Caco-2 (cell line): Measurements from ENCODE around the gene AHNAK2. TPM values are rescaled to one million over a fixed set of nuclear protein-coding genes. Genes with fewer than 3 reads are reported as not detected.

Experiments
- BruUV-seq: library from RNA; stranded (reverse); fragments of 400-500 nt; replicated peaks from 2 replicates; lab custom pipeline; 2021; lab: Mats Ljungman, UMichigan
- CTCF ChIA-PET: fragments of 300-600 bp; sonication (Branson Sonifier 250); formaldehyde crosslinking; loops from one replicate; lab custom pipeline; 2022; ENCODE audit warnings: antibody characterized with exemption; lab: Charles Lee
- POLR2A ChIA-PET: fragments of 300-600 bp; sonication (Branson Sonifier 250); formaldehyde crosslinking; loops from one replicate; lab custom pipeline; 2022; ENCODE audit warnings: antibody characterized with exemption; lab: Charles Lee
- DNase-seq, 2 experiments: peaks; one replicate each; pipeline versions ENCODE4 v3.0.0 to v3.0.0-alpha.2; 2020 to 2022
- H3K27me3 ChIP-seq: replicated peaks from 2 replicates; pipeline ENCODE4 v1.6.0; 2011; ENCODE audit warnings: low read length; ENCODE audit not compliant: control insufficient read depth, insufficient read depth
- H3K36me3 ChIP-seq: 2 replicates; pipeline ENCODE4 v1.5.1; 2011; ENCODE audit warnings: low read length; ENCODE audit not compliant: control insufficient read depth, insufficient read depth
- H3K4me1 ChIP-seq: fragments of 250-450 bp; sonication (Bioruptor Pico); 2 replicates; pipeline ENCODE4 v1.5.1; 2020; ENCODE audit warnings: mild to moderate bottlenecking
- H3K4me3 ChIP-seq: 2 replicates; pipeline ENCODE4 v1.5.1; 2011; ENCODE audit warnings: low read depth, mild to moderate bottlenecking, control low read depth, low read length
- H3K9me3 ChIP-seq: fragments of 250-450 bp; sonication (Bioruptor Pico); 2 replicates; pipeline ENCODE4 v1.5.1; 2020; ENCODE audit warnings: mild to moderate bottlenecking, moderate library complexity
- H3K27ac Mint-ChIP-seq: one replicate; pipeline ENCODE4 v1.8.0; 2022; ENCODE audit warnings: mixed read lengths; ENCODE audit not compliant: unreplicated experiment
- H3K27me3 Mint-ChIP-seq: one replicate; pipeline ENCODE4 v1.8.0; 2022; ENCODE audit warnings: mixed read lengths; ENCODE audit not compliant: insufficient read depth, unreplicated experiment
- H3K36me3 Mint-ChIP-seq: one replicate; pipeline ENCODE4 v1.8.0; 2022; ENCODE audit warnings: mild to moderate bottlenecking, mixed read lengths; ENCODE audit not compliant: insufficient read depth, unreplicated experiment
- H3K4me1 Mint-ChIP-seq: one replicate; pipeline ENCODE4 v1.8.0; 2022; ENCODE audit warnings: low read depth, mixed read lengths; ENCODE audit not compliant: unreplicated experiment
- H3K4me3 Mint-ChIP-seq: one replicate; pipeline ENCODE4 v1.8.0; 2022; ENCODE audit warnings: mild to moderate bottlenecking, moderate library complexity, mixed read lengths; ENCODE audit not compliant: unreplicated experiment
- H3K9me3 Mint-ChIP-seq: one replicate; pipeline ENCODE4 v1.8.0; 2022; ENCODE audit warnings: mixed read lengths; ENCODE audit not compliant: unreplicated experiment
- CTCF ChIP-seq, 2 experiments: fragments of 200-600 bp in 1 of 2; IDR thresholded peaks; 1 replicate in 1 of 2; 2 replicates in 1 of 2; pipeline versions ENCODE4 v1.5.1 to v1.8.0; 2011 to 2022; ENCODE audit warnings: antibody characterized with exemption in 1 of 2, control low read depth in 1 of 2, inconsistent platforms in 1 of 2, low read depth in 1 of 2, low read length in 1 of 2, mild to moderate bottlenecking in 1 of 2, moderate library complexity in 1 of 2; ENCODE audit not compliant: insufficient read depth in 1 of 2, severe bottlenecking in 1 of 2, unreplicated experiment in 1 of 2
- intact Hi-C: fragments of 100-400 bp; cut with micrococcal nuclease; formaldehyde crosslinking; loops from one replicate; pipeline ENCODE4 v1.10.0; 2022; ENCODE audit not compliant: unreplicated experiment
- total RNA-seq: library from RNA; stranded (reverse); gene quantifications from 2 replicates; pipeline ENCODE4 v1.2.3, GENCODE V29; 2022

AHNAK2 gene
- total RNA-seq, 1 experiment from 2014 or later = 0.77 TPM

GRCh38 chr14:104964546-104964945 is 13.6 kb downstream of the AHNAK2 start:
- Histone ChIP-seq H3K36me3 (no peaks in the 10 kb centered on the region), H3K9me3 (no peaks in the 10 kb centered on the region), H3K4me3 (no peak overlapping the region), H3K27me3 (no peaks in the 10 kb centered on the region), H3K4me1 (no peaks in the 10 kb centered on the region)
- CTCF ChIA-PET = interaction anchor here (0.7 to 1.5 kb wide), 3 partner anchors 81 to 526 kb away, joined by 4 to 5 read pairs (median 5); no protein-coding TSS in a partner anchor
- no peak for DNase-seq
- Mint-ChIP-seq H3K4me3 (no peak overlapping the region), H3K27me3 (peaks cover 9% of the 10 kb centered on the region), H3K9me3 (no peaks in the 10 kb centered on the region), H3K4me1 (no peaks in the 10 kb centered on the region), H3K36me3 (no peaks in the 10 kb centered on the region), H3K27ac (no peak overlapping the region)
- POLR2A ChIA-PET = no interaction called here
- BruUV-seq = no TSS peak
- intact Hi-C loops = no loop called here
- no peak for TF ChIP-seq CTCF (IDR thresholded peaks at IDR 0.05; ENCODE audit: insufficient read depth in 1 of 2, low read depth in 1 of 2, low read length in 1 of 2, severe bottlenecking in 1 of 2, unreplicated experiment in 1 of 2)

- no peak for TF ChIP-seq CTCF (IDR thresholded peaks at IDR 0.05; ENCODE audit: insufficient read depth in 1 of 2, low read depth in 1 of 2, low read length in 1 of 2, severe bottlenecking in 1 of 2, unreplicated experiment in 1 of 2)
- H3K27ac Mint-ChIP-seq = no peak overlapping the region
- intact Hi-C loops = no loop called here
- ChIA-PET CTCF (no interaction called here), POLR2A (no interaction called here)
- H3K4me3 Mint-ChIP-seq = no peak overlapping the region
- H3K27me3 Mint-ChIP-seq = peaks cover 21% of the 10 kb centered on the region
- BruUV-seq = no TSS peak
- no peaks in the 10 kb centered on the region for H3K36me3 ChIP-seq
- no peaks in the 10 kb centered on the region for H3K4me1 ChIP-seq
- H3K27me3 ChIP-seq = no peaks in the 10 kb centered on the region
- H3K36me3 Mint-ChIP-seq = no peaks in the 10 kb centered on the region
- DNase-seq = no peak
- H3K4me1 Mint-ChIP-seq = no peaks in the 10 kb centered on the region
- no peaks in the 10 kb centered on the region for H3K9me3 ChIP-seq
- H3K4me3 ChIP-seq = no peak overlapping the region
- no peaks in the 10 kb centered on the region for H3K9me3 Mint-ChIP-seq
Observed at GRCh38 chr14:104957146-104958113, 20.7 kb downstream of the AHNAK2 start.

DNA sequence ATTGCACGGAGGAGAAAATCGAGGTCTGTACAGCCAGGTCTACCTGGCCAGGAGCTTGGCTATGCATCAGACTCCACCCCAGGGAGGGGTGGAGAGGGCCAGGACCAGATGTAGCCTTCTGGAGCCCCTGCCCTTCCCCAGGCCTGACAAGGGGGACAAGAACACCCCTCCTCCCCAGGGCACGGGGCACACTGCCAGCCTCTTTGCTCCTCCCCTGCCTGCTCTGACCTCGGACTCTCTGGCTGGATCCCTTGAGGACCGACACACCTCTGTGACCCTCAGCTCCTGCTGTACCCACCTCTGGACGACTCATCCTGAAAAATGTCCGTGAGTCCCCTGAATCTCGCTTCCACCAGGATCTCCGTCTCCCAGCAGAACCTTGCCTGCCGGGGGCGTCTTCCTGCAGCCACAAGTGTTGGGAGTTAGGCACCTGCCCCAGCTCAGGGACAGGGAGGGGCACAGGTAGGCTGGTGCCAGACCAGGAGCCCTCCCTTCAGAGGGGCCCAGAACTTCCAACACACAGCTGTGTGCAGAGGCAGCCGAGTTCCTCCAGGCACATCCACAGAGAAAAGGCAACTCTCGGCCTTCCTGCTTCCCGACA is 21.8 kb downstream of the AHNAK2 start:
- CTCF ChIA-PET = no interaction called here
- POLR2A ChIA-PET = no interaction called here
- intact Hi-C loops = no loop called here
- Mint-ChIP-seq H3K36me3 (no peaks in the 10 kb centered on the region), H3K4me1 (no peaks in the 10 kb centered on the region), H3K4me3 (no peak overlapping the region), H3K9me3 (no peaks in the 10 kb centered on the region), H3K27me3 (peaks cover 21% of the 10 kb centered on the region), H3K27ac (no peak overlapping the region)
- no peaks in the 10 kb centered on the region for H3K36me3 ChIP-seq
- no peak overlapping the region for H3K4me3 ChIP-seq
- no TSS peak for BruUV-seq
- no peaks in the 10 kb centered on the region for H3K27me3 ChIP-seq
- H3K9me3 ChIP-seq = no peaks in the 10 kb centered on the region
- no peak for DNase-seq
- H3K4me1 ChIP-seq = no peaks in the 10 kb centered on the region
- no peak for TF ChIP-seq CTCF (IDR thresholded peaks at IDR 0.05; ENCODE audit: insufficient read depth in 1 of 2, low read depth in 1 of 2, low read length in 1 of 2, severe bottlenecking in 1 of 2, unreplicated experiment in 1 of 2)
